B cell (primary cell): Measurements from ENCODE around the gene PLEKHM2. TPM values are rescaled to one million over a fixed set of nuclear protein-coding genes. Genes with fewer than 3 reads are reported as not detected.

ENCODE experiments used
- ATAC-seq: fragments of 200-7000 bp; cut with Tn5 transposase; one replicate; pipeline ENCODE4 v1.10.0; 2021; ENCODE audit warnings: low read depth, mild to moderate bottlenecking, moderate number of reproducible peaks, moderate library complexity
- CTCF ChIA-PET: fragments of 350-600 bp; sonication (Branson Sonifier 250); formaldehyde crosslinking; loops from one replicate; lab custom pipeline; 2021; ENCODE audit warnings: antibody characterized with exemption, inconsistent platforms; lab: Charles Lee
- POLR2A ChIA-PET: fragments of 350-600 bp; sonication (Branson Sonifier 250); formaldehyde crosslinking; loops from one replicate; lab custom pipeline; 2021; ENCODE audit warnings: antibody characterized with exemption; lab: Charles Lee
- DNase-seq: peaks from one replicate; pipeline ENCODE4 v3.0.0; 2013
- H2AFZ ChIP-seq: 2 replicates; pipeline ENCODE4 v1.6.1; 2012; ENCODE audit warnings: mild to moderate bottlenecking, low read depth, low read length; ENCODE audit not compliant: insufficient read depth, poor library complexity, severe bottlenecking
- H3K27ac ChIP-seq, 2 donors: 1 replicate in 1 of 2; 2 replicates in 1 of 2; pipeline ENCODE4 v1.5.1; 2012 to 2013; ENCODE audit warnings: low read length in 2 of 2, mild to moderate bottlenecking in 2 of 2, moderate library complexity in 1 of 2
- H3K27me3 ChIP-seq, 4 experiments: fragments of 200-600 bp in 1 of 4; sonication (generic) in 1 of 4; replicated peaks in 1 of 4; 1 replicate in 2 of 4; 2 replicates in 2 of 4; pipeline versions ENCODE4 v1.6.1 to v1.7.0; 2013 to 2016; ENCODE audit warnings: low read length in 3 of 4, mild to moderate bottlenecking in 2 of 4, mixed read lengths in 1 of 4, moderate library complexity in 1 of 4; ENCODE audit not compliant: insufficient read depth in 4 of 4, control insufficient read depth in 3 of 4; ENCODE audit errors: control extremely low read depth in 1 of 4
- H3K36me3 ChIP-seq, 2 experiments: replicated peaks in 1 of 2; 1 replicate in 1 of 2; 2 replicates in 1 of 2; pipeline versions ENCODE4 v1.6.1 to v1.7.1; 2013; ENCODE audit warnings: low read length in 1 of 2; ENCODE audit not compliant: insufficient read depth in 2 of 2, control insufficient read depth in 1 of 2; ENCODE audit errors: control extremely low read depth in 1 of 2, extremely low read depth in 1 of 2
- H3K4me1 ChIP-seq, 2 donors: fragments of 200-600 bp in 1 of 2; sonication (generic) in 1 of 2; 1 replicate in 1 of 2; 2 replicates in 1 of 2; pipeline versions ENCODE4 v1.5.1 to v1.6.1; 2013 to 2017; ENCODE audit warnings: low read length in 2 of 2; ENCODE audit not compliant: control insufficient read depth in 2 of 2, insufficient read depth in 2 of 2
- H3K4me2 ChIP-seq: replicated peaks from 2 replicates; pipeline ENCODE3; 2012; ENCODE audit warnings: mild to moderate bottlenecking, low read depth, low read length; ENCODE audit not compliant: poor library complexity, severe bottlenecking
- H3K4me3 ChIP-seq, 5 experiments: fragments of 200-600 bp in 1 of 5; sonication (generic) in 1 of 5; 1 replicate in 3 of 5; 2 replicates in 2 of 5; pipeline versions ENCODE4 v1.5.1 to v1.7.0; 2011 to 2016; ENCODE audit warnings: low read length in 4 of 5, mild to moderate bottlenecking in 4 of 5, low read depth in 2 of 5, control low read depth in 1 of 5, moderate library complexity in 1 of 5; ENCODE audit not compliant: insufficient read depth in 1 of 5; ENCODE audit errors: control extremely low read depth in 1 of 5, extremely low read depth in 1 of 5
- H3K79me2 ChIP-seq: fragments of 200-600 bp; sonication (generic); one replicate; pipeline ENCODE4 v1.6.0; 2016; ENCODE audit warnings: low read length; ENCODE audit not compliant: control insufficient read depth, insufficient read depth
- H3K9ac ChIP-seq: fragments of 200-600 bp; sonication (generic); 2 replicates; pipeline ENCODE4 v1.6.1; 2017; ENCODE audit warnings: mild to moderate bottlenecking, low read length, moderate library complexity
- H3K9me3 ChIP-seq, 3 donors: one replicate each; pipeline versions ENCODE4 v1.6.1 to v1.7.1; 2013; ENCODE audit warnings: low read length in 2 of 3; ENCODE audit not compliant: control insufficient read depth in 2 of 3, insufficient read depth in 1 of 3; ENCODE audit errors: control extremely low read depth in 1 of 3
- H4K20me1 ChIP-seq: 2 replicates; pipeline ENCODE4 v1.6.0; 2012; ENCODE audit warnings: mild to moderate bottlenecking, low read length; ENCODE audit not compliant: insufficient read depth, control insufficient read depth, poor library complexity, severe bottlenecking
- H3K27ac Mint-ChIP-seq: one replicate; pipeline ENCODE4 v1.8.0; 2021; ENCODE audit warnings: mixed read lengths
- H3K27me3 Mint-ChIP-seq: one replicate; pipeline ENCODE4 v1.8.0; 2021; ENCODE audit warnings: mixed read lengths
- H3K4me1 Mint-ChIP-seq: one replicate; pipeline ENCODE4 v1.8.0; 2021; ENCODE audit warnings: mixed read lengths
- H3K4me3 Mint-ChIP-seq: one replicate; pipeline ENCODE4 v1.8.0; 2021; ENCODE audit warnings: mixed read lengths
- H3K9me3 Mint-ChIP-seq: one replicate; pipeline ENCODE4 v1.8.0; 2022; ENCODE audit warnings: mixed read lengths; ENCODE audit not compliant: insufficient read depth
- CTCF ChIP-seq: fragments of 200-600 bp; IDR thresholded peaks from one replicate; pipeline ENCODE4 v1.8.0; 2022; ENCODE audit warnings: antibody characterized with exemption, mild to moderate bottlenecking
- EZH2 ChIP-seq: IDR thresholded peaks from 2 replicates; pipeline ENCODE4 v1.6.1; 2012; ENCODE audit warnings: borderline replicate concordance, low read depth, mild to moderate bottlenecking, moderate library complexity, low read length; ENCODE audit not compliant: insufficient read depth, poor library complexity, severe bottlenecking
- WGBS: methylation state at CpG from one replicate; pipeline ENCODE4 v1.1.5; 2013; ENCODE audit warnings: missing lambda C conversion rate; ENCODE audit not compliant: insufficient coverage; 5-methylcytosine and 5-hydroxymethylcytosine counted together
- intact Hi-C: fragments of 100-400 bp; cut with micrococcal nuclease; formaldehyde crosslinking; loops from one replicate; pipeline ENCODE4 v1.10.0; 2022
- polyA minus RNA-seq: library from RNA; depleted of rRNA, polyadenylated mRNA; stranded (reverse); fragments of >200 nt; gene quantifications from 2 replicates; pipeline ENCODE4 v1.2.3, GENCODE V29; 2012
- polyA plus RNA-seq: library from polyadenylated mRNA; depleted of rRNA; stranded (reverse); fragments of >200 nt; gene quantifications from 2 replicates; pipeline ENCODE4 v1.2.3, GENCODE V29; 2012
- total RNA-seq, 2 donors: library from RNA; stranded (reverse); fragments of 120-200 nt in 1 of 2; gene quantifications; 1 replicate in 1 of 2; 2 replicates in 1 of 2; pipeline versions ENCODE4 v1.2.3 to v1.2.4, GENCODE V29; 2013 to 2022

Gene PLEKHM2
- total RNA-seq (116 and 120 TPM in 2 replicates), polyA plus RNA-seq (96.3 and 99.7 TPM in 2 replicates), polyA minus RNA-seq (61.9 and 91.5 TPM in 2 replicates)
- total RNA-seq (2013), result 27.5 TPM

GRCh38 chr1:15684042-15684461 is at the start of gene PLEKHM2:
PLEKHM2 (plus strand) TSS chr1:15684320; CDS start chr1:15684559, 239 bp downstream.
- Mint-ChIP-seq H3K27me3 (no peaks in the 10 kb centered on the region), H3K4me1 (peaks cover 63% of the 10 kb centered on the region), H3K27ac (peak within 1 kb of the TSS; percentile 95), H3K4me3 (peak within 1 kb of the TSS; percentile 91), H3K9me3 (no peaks in the 10 kb centered on the region)
- ATAC-seq (peak; percentile 49), DNase-seq (peak; percentile 77)
- H3K4me2 ChIP-seq, result peak within 1 kb of the TSS; percentile 100
- H3K79me2 ChIP-seq, result peaks cover 55% of the 10 kb centered on the region
- H3K4me3 ChIP-seq, result peak within 1 kb of the TSS; percentile 69 to 93 (median 85)
- peaks cover 39 to 56% of the 10 kb centered on the region in 2 donors for H3K4me1 ChIP-seq
- H3K27me3 ChIP-seq, result no peaks in the 10 kb centered on the region
- H3K9me3 ChIP-seq, result peaks cover 0 to 3% (median 0%) of the 10 kb centered on the region in 3 donors
- peak within 1 kb of the TSS; percentile 71 for H2AFZ ChIP-seq
- intact Hi-C loops, result loop anchor here (2.0 to 5.0 kb wide), 3 partner anchors 67 to 283 kb away; partner anchors contain the start of genes CASP9 and DDI2
- ChIA-PET CTCF (interaction anchor here (1.0 to 1.1 kb wide), 2 partner anchors 10 to 13 kb away, joined by 4 read pairs; no protein-coding TSS in a partner anchor), POLR2A (interaction anchor here (1.1 kb wide), 1 partner anchor 13 kb away, joined by 8 read pairs; no protein-coding TSS in a partner anchor)
- WGBS, result under 1% methylated on average over 51 of the region's 52 CpGs
- H3K36me3 ChIP-seq, result no peaks in the 10 kb centered on the region
- no peak for TF ChIP-seq EZH2
- no peak for TF ChIP-seq CTCF
- peaks cover 16% of the 10 kb centered on the region for H4K20me1 ChIP-seq
- peak within 1 kb of the TSS; percentile 98 for H3K9ac ChIP-seq
- H3K27ac ChIP-seq, result peak within 1 kb of the TSS; percentile 99

- no peaks in the 10 kb centered on the region for H3K4me1 Mint-ChIP-seq
- no peaks in the 10 kb centered on the region for H3K27me3 Mint-ChIP-seq
- Histone ChIP-seq H3K9ac (no peak overlapping the region), H3K9me3 (no peaks in the 10 kb centered on the region), H3K27me3 (no peaks in the 10 kb centered on the region), H3K36me3 (peaks cover 9 to 88% of the 10 kb centered on the region in 2 experiments), H3K4me2 (no peak overlapping the region), H3K4me3 (no peak overlapping the region), H4K20me1 (peaks cover 11% of the 10 kb centered on the region), H2AFZ (no peak overlapping the region), H3K4me1 (no peaks in the 10 kb centered on the region), H3K27ac (no peak overlapping the region), H3K79me2 (peaks cover 65% of the 10 kb centered on the region)
- no peak overlapping the region for H3K4me3 Mint-ChIP-seq
- ChIA-PET CTCF (interaction anchor here (1.0 to 1.3 kb wide), 2 partner anchors 9 to 11 kb away, joined by 3 read pairs; no protein-coding TSS in a partner anchor), POLR2A (interaction anchor here (0.6 kb wide), 1 partner anchor 15 kb away, joined by 3 read pairs; no protein-coding TSS in a partner anchor)
- no peak for TF ChIP-seq EZH2
- no peak for TF ChIP-seq CTCF
- H3K27ac Mint-ChIP-seq, result no peak overlapping the region
- no peaks in the 10 kb centered on the region for H3K9me3 Mint-ChIP-seq
- DNase-seq (no peak), ATAC-seq (no peak)
- 90% methylated on average over 3 of the region's 4 CpGs for WGBS
- intact Hi-C loops, result no loop called here
Observed at GRCh38 chr1:15636436-15636835, 47.7 kb upstream of the PLEKHM2 start.
